AG04449 (cell line): ENCODE measurements around the gene QKI.

Experiments
- CTCF ChIA-PET: fragments of 350-600 bp; formaldehyde crosslinking; extraction: SDS; loops from one replicate; lab custom pipeline; 2021; ENCODE audit warnings: antibody characterized with exemption; lab: Yijun Ruan, JAX
- POLR2A ChIA-PET: fragments of 400-600, 350-600 bp; formaldehyde crosslinking; extraction: SDS; loops from one replicate; lab custom pipeline; 2020; ENCODE audit warnings: antibody characterized with exemption, inconsistent platforms; lab: Yijun Ruan, JAX
- DNase-seq: peaks from one replicate; pipeline ENCODE4 v3.0.0-alpha.2; 2010; ENCODE audit warnings: low read depth, low spot score
- H3K4me3 ChIP-seq: 2 replicates; pipeline ENCODE4 v1.5.1; 2011; ENCODE audit warnings: low read depth, mild to moderate bottlenecking, control low read depth, low read length
- CTCF ChIP-seq: IDR thresholded peaks from one replicate; pipeline ENCODE4 v1.5.1; 2011; ENCODE audit warnings: mild to moderate bottlenecking, moderate library complexity, low read length, control low read depth, inconsistent platforms; ENCODE audit not compliant: insufficient read depth; ENCODE audit errors: missing control alignments

QKI gene

DNA sequence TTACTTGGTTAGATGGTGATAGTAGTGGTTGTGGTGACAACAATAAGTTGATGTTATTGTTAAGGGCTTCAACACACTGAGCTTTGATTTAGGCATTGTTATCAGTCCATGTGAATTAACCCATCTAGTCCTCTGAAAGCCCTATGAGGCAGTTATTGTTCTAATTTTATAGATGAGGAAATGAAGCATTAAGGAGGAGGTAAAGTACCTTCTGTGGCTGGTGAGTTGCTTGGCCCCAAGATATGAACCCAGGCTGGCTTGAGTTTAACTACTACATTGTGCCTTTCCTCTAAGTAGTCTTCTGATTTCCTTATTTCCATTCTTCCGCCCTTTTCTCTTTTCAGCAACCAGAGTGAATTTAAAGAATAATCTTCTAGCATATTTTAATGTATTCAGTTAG lies 81.7 kb downstream of the QKI start:
- DNase-seq: no peak
- no peak overlapping the region for H3K4me3 ChIP-seq
- POLR2A ChIA-PET: no interaction called here
- TF ChIP-seq CTCF: no peak
- CTCF ChIA-PET: no interaction called here

DNA sequence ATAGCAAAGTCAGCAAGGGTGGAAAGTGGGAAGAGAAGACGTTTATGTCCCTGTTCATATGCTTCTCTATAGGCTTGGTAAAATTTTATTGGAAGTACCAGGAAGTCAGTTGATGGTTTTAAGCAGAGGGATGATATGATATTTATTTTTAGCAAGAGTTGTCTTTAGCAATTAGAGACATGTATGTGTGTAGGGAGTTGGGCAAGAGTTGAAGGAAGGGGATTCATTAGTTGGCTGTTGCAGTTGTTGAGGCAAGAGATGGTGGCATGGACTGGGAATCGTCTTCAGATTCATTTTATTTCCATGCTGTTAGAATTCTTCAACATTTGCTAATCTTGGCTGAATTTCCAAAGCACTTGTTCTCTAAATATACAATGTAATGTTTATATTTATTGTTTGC lies 85.6 kb downstream of the QKI start:
- no peak for DNase-seq
- ChIA-PET CTCF (no interaction called here), POLR2A (no interaction called here)
- no peak for TF ChIP-seq CTCF
- H3K4me3 ChIP-seq: no peak overlapping the region

DNA sequence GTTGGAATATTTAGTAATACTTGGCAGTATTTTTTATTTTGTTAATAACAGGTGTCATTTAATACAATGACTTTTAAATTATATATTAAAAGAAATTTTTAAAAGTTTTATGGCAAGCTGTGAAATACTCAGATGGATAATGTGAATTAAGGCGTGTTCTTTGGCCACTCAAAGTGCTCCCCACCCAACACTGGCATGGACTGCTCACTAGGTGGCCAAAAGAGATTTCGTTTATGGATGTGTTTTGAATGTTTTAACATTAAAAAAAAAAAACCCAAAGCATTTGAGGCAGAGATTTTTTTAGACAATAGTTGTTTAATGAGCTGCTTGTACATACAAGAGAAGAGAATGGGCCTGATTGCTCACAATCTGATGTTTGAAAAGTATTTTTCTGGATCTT lies 86.5 kb downstream of the QKI start:
- no peak for TF ChIP-seq CTCF
- DNase-seq: no peak
- H3K4me3 ChIP-seq: no peak overlapping the region
- CTCF ChIA-PET: interaction anchor here (1.3 kb wide), 1 partner anchor 15 kb away, joined by 4 read pairs; no protein-coding TSS in a partner anchor
- POLR2A ChIA-PET: no interaction called here

DNA sequence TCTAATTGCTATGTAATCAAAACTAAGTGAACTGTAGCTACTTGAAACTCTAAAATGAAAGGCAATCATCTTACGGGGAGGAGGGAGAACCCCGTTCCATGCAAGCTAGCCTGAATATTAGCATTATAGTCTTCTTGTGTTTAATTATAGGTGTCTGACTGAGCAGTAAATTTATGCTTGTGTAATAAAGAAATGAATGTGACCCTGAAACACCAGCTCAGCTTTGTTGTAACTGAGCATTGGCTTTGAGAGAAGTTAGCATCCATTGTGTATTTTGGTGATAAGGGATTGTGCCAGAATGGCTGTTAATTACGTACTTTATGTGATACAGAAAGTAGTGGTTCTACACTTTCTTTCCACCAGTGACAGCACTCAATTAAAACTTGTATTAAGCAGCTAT lies 86.9 kb downstream of the QKI start:
- DNase-seq: no peak
- TF ChIP-seq CTCF: no peak
- ChIA-PET CTCF (interaction anchor here (1.3 kb wide), 1 partner anchor 15 kb away, joined by 4 read pairs; no protein-coding TSS in a partner anchor), POLR2A (no interaction called here)
- no peak overlapping the region for H3K4me3 ChIP-seq

DNA sequence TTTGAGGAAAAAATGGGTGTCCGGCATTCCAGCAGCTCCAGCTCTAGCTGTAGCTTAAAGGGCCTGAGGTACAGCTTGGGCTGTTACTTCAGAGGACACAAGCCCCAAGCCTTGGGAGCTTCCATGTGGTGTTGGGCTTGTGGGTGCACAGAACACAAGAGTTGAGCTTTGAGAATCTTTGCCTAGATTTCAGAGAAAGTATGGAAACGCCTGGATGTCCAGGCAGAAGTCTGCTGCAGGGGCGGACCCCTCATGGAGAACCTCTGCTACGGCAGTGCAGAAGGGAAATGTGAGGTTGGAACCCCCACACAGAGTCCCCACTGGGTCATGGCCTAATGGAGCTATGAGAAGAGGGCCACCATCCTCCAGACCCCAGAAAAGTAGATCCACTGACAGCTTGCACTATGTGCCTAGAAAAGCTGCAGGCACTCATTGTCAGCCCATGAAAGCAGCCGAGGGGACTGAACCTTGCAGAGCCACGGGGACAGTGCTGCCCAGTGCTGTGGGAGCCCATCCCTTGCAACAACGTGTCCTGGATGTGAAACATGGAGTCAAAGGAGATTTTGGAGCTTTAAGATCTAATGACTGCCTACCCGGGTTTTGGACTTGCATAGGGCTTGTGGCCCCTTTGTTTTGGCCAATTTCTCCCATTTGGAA lies 90.6 kb downstream of the QKI start:
- no peak for TF ChIP-seq CTCF
- POLR2A ChIA-PET: no interaction called here
- DNase-seq: no peak
- CTCF ChIA-PET: no interaction called here
- no peak overlapping the region for H3K4me3 ChIP-seq

DNA sequence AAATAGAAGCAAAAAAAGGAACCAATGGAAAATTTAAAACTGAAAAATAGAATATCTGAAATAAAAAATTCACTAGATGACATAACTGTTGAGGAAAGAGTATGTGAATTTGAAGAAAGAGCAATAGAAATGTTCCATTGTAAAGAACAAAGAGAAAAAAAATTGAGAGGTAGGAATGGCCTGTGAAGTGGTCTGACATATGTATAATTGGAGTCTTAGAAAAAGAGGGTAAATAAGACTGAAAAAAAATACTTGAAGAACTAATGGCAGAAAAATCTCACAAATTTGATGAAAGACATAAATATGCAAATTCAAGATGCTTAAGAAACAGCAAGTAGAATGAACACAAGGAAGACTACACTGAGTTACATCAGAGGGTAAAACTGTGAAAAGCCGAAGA lies 93.4 kb downstream of the QKI start:
- no peak for DNase-seq
- TF ChIP-seq CTCF: no peak
- ChIA-PET POLR2A (no interaction called here), CTCF (no interaction called here)
- no peak overlapping the region for H3K4me3 ChIP-seq
